Vagina (tissue), 2 donors: ENCODE results near the gene TRIM66. TPM values are rescaled to one million over a fixed set of nuclear protein-coding genes. Genes with fewer than 3 reads are reported as not detected.

Source experiments
- DNase-seq, 2 donors: peaks; one replicate each; pipeline ENCODE4 v3.0.0-alpha.2; 2017; ENCODE audit errors: extremely low spot score in 2 of 2
- H3K27ac ChIP-seq: fragments of 200-600 bp; sonication (generic); one replicate; pipeline ENCODE4 v1.5.1; 2019
- H3K27me3 ChIP-seq: fragments of 200-600 bp; sonication (generic); one replicate; pipeline ENCODE4 v1.5.1; 2019
- H3K36me3 ChIP-seq, 2 donors: fragments of 200-600 bp; sonication (generic); one replicate each; pipeline ENCODE4 v1.5.1; 2017 to 2019
- H3K4me1 ChIP-seq: fragments of 200-600 bp; sonication (generic); one replicate; pipeline ENCODE4 v1.5.1; 2019
- H3K4me3 ChIP-seq, 2 donors: fragments of 200-600 bp; sonication (generic); 1 replicate in 1 of 2; 2 replicates in 1 of 2; pipeline ENCODE4 v1.5.1; 2016 to 2019
- H3K9me3 ChIP-seq: fragments of 200-600 bp; sonication (generic); one replicate; pipeline ENCODE4 v1.5.1; 2019
- CTCF ChIP-seq, 3 experiments: fragments of 450-650 bp in 2 of 3; fragments of 200-600 bp in 1 of 3; sonication (generic) in 1 of 3; IDR thresholded peaks; one replicate each; pipeline ENCODE4 v1.5.1; 2017 to 2019; ENCODE audit warnings: antibody characterized with exemption in 3 of 3, mild to moderate bottlenecking in 2 of 3, moderate library complexity in 2 of 3
- POLR2A ChIP-seq, 2 donors: fragments of 450-650 bp; IDR thresholded peaks; one replicate each; pipeline ENCODE4 v1.6.1; 2017; ENCODE audit warnings: antibody characterized with exemption in 2 of 2, mild to moderate bottlenecking in 2 of 2, moderate library complexity in 2 of 2
- POLR2AphosphoS5 ChIP-seq, 2 donors: sonication (generic); formaldehyde crosslinking; IDR thresholded peaks; one replicate each; pipeline ENCODE4 v1.9.0; 2017; ENCODE audit warnings: antibody characterized with exemption in 2 of 2, mild to moderate bottlenecking in 2 of 2, low read depth in 1 of 2; ENCODE audit not compliant: insufficient read depth in 1 of 2
- intact Hi-C: fragments of 100-400 bp; cut with DNase I; formaldehyde crosslinking; loops from one replicate; pipeline ENCODE4 v1.15.1; 2023
- total RNA-seq: library from RNA; depleted of rRNA; stranded (reverse); fragments of >200 nt; gene quantifications from one replicate; pipeline ENCODE4 v1.2.3, GENCODE V29; 2016

TRIM66 gene
- total RNA-seq, 1 donor from 2014 or later: 12.8 TPM

GRCh38 chr11:8685306-8685705, 2.8 kb upstream of the TRIM66 start:
- Histone ChIP-seq H3K27ac (no peak overlapping the region), H3K9me3 (no peaks in the 10 kb centered on the region), H3K4me1 (peaks cover 44% of the 10 kb centered on the region), H3K36me3 (peaks cover 0 to 38% of the 10 kb centered on the region in 2 donors), H3K4me3 (no peak overlapping the region), H3K27me3 (no peaks in the 10 kb centered on the region)
- no peak for TF ChIP-seq CTCF (IDR thresholded peaks at IDR 0.05)
- no peak for TF ChIP-seq POLR2AphosphoS5 (IDR thresholded peaks at IDR 0.05; ENCODE audit: insufficient read depth in 1 of 2, low read depth in 1 of 2)
- no peak for TF ChIP-seq POLR2A (IDR thresholded peaks at IDR 0.05)
- DNase-seq: peak in 1 of 2 donors; percentile 74
- intact Hi-C loops: loop anchor here (5.0 to 10.0 kb wide), 2 partner anchors 127 to 279 kb away; partner anchors contain the start of gene TMEM9B

- Histone ChIP-seq H3K4me3 (no peak overlapping the region), H3K27me3 (no peaks in the 10 kb centered on the region), H3K4me1 (peaks cover 44% of the 10 kb centered on the region), H3K36me3 (peaks cover 0 to 38% of the 10 kb centered on the region in 2 donors), H3K27ac (no peak overlapping the region), H3K9me3 (no peaks in the 10 kb centered on the region)
- no peak for DNase-seq
- intact Hi-C loops: loop anchor here (5.0 to 10.0 kb wide), 2 partner anchors 128 to 280 kb away; partner anchors contain the start of gene TMEM9B
- TF ChIP-seq POLR2A (IDR thresholded peaks at IDR 0.05): no peak
- no peak for TF ChIP-seq POLR2AphosphoS5 (IDR thresholded peaks at IDR 0.05; ENCODE audit: insufficient read depth in 1 of 2, low read depth in 1 of 2)
- no peak for TF ChIP-seq CTCF (IDR thresholded peaks at IDR 0.05)
Measured at GRCh38 chr11:8684600-8685290, 2.3 kb upstream of the TRIM66 start.

- Histone ChIP-seq H3K4me3 (peak overlapping the region; percentile 70 to 90), H3K9me3 (no peaks in the 10 kb centered on the region), H3K4me1 (peaks cover 41% of the 10 kb centered on the region), H3K36me3 (peaks cover 0 to 38% of the 10 kb centered on the region in 2 donors), H3K27ac (peak overlapping the region; percentile 97), H3K27me3 (no peaks in the 10 kb centered on the region)
- no peak for TF ChIP-seq POLR2A (IDR thresholded peaks at IDR 0.05)
- no peak for TF ChIP-seq POLR2AphosphoS5 (IDR thresholded peaks at IDR 0.05; ENCODE audit: insufficient read depth in 1 of 2, low read depth in 1 of 2)
- no peak for TF ChIP-seq CTCF (IDR thresholded peaks at IDR 0.05)
- DNase-seq: no peak
- intact Hi-C loops: loop anchor here (10.0 kb wide), 1 partner anchor 282 kb away; the partner anchor contains the start of gene TMEM9B
Measured at GRCh38 chr11:8683115-8683807, 796 bp upstream of the TRIM66 start.

GRCh38 chr11:8681837-8682302, 595 bp downstream of the TRIM66 start:
- no peak for DNase-seq
- Histone ChIP-seq H3K27me3 (no peaks in the 10 kb centered on the region), H3K4me1 (peaks cover 31% of the 10 kb centered on the region), H3K4me3 (peak overlapping the region; percentile 70 to 90), H3K36me3 (peaks cover 0 to 33% of the 10 kb centered on the region in 2 donors), H3K27ac (peak overlapping the region; percentile 97), H3K9me3 (no peaks in the 10 kb centered on the region)
- intact Hi-C loops: loop anchor here (10.0 kb wide), 1 partner anchor 283 kb away; the partner anchor contains the start of gene TMEM9B
- TF ChIP-seq POLR2AphosphoS5 (IDR thresholded peaks at IDR 0.05; ENCODE audit: insufficient read depth in 1 of 2, low read depth in 1 of 2) (no peak), POLR2A (IDR thresholded peaks at IDR 0.05) (no peak), CTCF (IDR thresholded peaks at IDR 0.05) (no peak)
